ENCODE measurements around the gene ZG16B.
A peak's percentile ranks its signal among the peaks of the same experiment; 100 is the strongest.

The ZG16B gene

GRCh38 chr16:2803545-2804195 lies 26.4 kb upstream of the ZG16B start:
- H3K27ac ChIP-seq: no peak overlapping the region
- no peak overlapping the region for H3K4me3 ChIP-seq

GRCh38 chr16:2804728-2805127 lies 25.4 kb upstream of the ZG16B start:
- no peak overlapping the region for H3K27ac ChIP-seq

GRCh38 chr16:2806286-2806685 lies 23.8 kb upstream of the ZG16B start:
- H3K4me3 ChIP-seq: no peak overlapping the region
- no peak overlapping the region for H3K27ac ChIP-seq

More at GRCh38 chr16:2804728-2805127, 25.4 kb upstream of the ZG16B start:
- H3K4me3 ChIP-seq: no peak overlapping the region

- no peak overlapping the region for H3K27ac ChIP-seq
- no peak overlapping the region for H3K4me3 ChIP-seq
Measured at GRCh38 chr16:2808181-2808580, 21.9 kb upstream of the ZG16B start.

DNA sequence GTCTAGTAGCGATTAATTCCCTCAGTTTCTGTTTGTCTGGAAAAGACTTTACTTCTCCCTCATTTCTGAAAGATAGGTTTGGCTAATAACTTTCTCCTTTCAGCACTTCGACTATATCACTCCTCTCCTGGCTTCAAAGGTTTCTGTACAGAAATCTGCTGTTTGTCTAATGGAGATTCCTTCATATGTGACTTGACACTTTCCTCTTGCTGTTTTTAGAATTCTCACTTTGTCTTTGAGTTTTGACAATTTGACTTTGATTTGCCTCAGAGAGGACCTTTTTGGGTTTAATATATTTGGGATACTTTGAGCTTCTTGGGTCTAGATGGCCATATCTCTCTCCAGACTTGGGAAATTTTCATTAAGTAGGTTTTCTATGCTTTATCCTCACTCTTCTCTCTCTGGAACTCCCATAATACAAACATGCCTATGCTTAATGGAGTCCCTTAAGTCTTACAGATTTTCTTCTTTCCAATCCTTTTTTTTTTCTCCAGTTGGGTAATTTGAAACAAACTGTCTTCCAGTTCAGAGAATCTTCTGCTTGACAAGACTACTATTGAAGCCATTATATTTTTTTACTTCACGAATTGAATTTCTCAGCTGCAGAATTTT lies 20.8 kb upstream of the ZG16B start:
- Histone ChIP-seq H3K27ac (no peak overlapping the region), H3K4me3 (no peak overlapping the region)

DNA sequence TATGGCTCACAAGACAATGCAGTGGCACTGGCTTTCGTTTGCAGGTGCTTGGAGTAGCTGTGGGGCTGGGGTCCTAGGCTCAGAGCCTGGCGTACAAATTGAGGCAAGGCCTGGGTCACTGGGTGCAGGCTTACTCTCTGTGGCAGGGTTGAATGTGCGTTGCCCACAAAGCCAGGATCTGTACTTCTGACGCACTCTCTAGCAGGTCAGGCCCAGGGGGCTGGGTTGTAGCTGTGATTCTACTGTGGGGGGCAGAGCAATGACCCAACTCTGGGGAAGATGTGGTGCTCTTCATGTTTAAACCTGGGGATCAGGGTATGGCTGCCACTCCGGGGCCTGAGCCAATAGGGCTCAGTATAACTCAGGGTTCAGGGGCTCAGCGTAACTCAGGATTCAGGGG lies 19.5 kb upstream of the ZG16B start:
- H3K4me3 ChIP-seq: no peak overlapping the region

DNA sequence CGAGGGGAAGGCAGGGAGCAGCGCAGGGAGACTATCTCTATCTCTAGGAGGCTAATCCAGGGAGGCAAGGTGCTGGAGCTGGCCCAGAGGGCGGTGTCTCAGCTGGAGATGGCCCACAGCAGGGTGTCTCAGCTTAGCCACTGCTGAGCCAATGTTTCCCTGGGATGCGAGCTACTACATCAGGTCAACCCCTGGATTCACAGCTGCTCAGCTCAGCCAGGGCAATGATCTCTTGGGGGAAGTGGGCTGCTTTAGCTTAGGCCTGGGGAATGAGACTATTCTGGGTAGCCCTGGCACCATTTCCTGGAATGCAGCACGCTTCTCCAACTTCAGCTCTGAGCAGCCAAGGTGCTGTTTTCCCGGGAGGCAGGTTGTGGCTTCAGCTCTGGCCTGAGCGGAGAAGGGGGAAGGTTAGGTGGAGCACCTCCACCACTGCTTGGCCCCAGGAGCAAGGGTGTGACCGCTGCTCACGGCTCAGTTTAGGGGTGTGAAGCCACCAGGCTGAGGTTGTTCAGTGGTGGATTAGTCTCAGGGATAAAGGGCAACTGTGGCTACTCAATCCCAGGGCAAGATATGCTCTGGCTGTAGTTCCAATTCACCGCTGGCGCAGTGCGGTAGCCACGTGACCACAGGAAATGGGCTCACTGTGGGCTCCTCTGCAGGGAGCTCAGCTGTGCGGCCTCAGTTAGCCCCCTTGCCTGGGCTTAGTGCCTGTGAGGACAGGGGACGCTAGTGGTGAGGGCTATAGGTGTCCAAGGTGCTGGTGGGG lies 18.2 kb upstream of the ZG16B start:
- H3K27ac ChIP-seq: peak overlapping the region in 2 of 21 experiments; percentile 5 to 30
- H3K4me3 ChIP-seq: no peak overlapping the region

More for the DNA sequence above, 19.5 kb upstream of the ZG16B start:
- H3K27ac ChIP-seq: no peak overlapping the region

DNA sequence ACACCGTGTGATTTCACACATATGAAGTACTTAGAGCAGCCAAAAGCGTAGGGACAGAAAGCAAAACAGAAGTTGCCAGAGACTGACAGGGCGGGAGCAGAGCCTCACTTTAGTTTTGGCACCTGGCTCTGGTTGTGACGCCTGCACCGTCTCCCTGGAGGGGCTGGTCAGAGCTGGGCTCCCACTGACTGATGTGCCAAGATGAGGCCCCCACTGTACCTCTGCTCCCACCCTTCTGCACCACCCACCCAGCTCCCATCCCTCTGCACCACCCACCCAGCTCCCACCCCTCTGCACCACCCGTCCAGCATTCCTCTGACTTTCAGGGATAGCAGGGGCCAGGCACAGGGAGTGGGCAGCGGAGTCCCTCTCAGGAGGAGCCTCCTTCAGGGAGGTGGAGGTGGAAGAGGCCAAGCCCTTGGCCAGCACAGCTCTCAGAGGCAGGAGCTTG lies 16.3 kb upstream of the ZG16B start:
- no peak overlapping the region for H3K4me3 ChIP-seq
- no peak overlapping the region for H3K27ac ChIP-seq

DNA sequence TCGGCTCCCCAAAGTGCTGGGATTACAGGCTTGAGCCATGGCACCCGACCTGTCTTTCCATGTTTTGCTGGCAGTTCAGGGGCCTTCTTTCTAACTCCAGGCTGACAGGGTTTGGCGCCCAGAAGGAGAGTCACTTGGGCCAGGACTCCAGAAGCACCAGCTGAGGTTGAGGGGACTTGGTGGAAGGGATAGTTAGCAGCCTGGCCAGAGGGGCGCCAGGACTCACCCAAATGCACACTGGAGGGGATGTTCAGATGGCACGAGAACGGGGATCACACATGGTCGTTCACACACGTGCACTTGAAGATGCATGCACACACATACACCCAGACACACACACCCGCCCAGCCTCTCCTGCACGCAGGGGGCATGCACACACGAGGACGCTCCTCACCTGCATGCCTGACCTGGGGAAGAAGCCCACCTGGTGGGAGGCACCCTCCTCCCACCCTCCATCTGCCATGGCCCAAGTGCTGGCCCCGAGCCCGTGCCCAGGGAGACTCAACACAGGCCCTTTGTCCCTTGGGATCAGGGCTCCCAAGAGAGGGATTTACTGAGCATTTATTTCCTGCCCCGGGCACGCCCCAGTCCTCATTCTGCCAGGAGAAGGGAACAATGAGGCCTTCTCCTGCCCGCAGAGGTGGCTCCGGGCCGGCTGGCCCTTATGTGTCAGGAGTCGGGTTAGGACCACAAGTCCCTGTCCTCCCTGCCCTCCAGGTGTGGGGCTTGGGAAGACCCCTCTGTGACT lies 15.4 kb upstream of the ZG16B start:
- H3K4me3 ChIP-seq: no peak overlapping the region
- H3K27ac ChIP-seq: no peak overlapping the region

DNA sequence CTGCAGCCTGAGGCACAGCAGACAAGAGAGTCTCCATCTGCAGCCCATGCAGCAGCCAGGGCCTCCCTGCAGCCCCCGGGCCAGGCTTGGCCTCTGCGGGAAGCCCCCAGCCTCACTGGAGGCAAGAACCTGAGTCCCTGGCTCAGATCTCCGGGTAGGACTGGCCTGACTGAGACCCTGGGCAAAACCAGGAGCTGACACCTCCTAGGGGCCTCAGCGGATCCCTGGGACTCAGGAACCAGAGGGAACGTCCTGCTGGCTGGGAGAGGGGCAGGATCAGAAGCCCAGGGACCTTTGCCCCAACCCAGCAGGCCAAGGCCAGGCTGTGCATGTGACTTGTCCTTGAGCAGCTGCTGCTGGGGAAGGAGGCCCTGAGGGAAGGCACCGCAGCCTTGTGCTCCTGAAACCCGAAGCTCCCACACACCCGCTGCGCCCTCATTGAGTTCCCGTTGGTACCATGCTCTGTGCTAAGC lies 14.8 kb upstream of the ZG16B start:
- Histone ChIP-seq H3K4me3 (no peak overlapping the region), H3K27ac (no peak overlapping the region)

- H3K4me3 ChIP-seq: peak within 1 kb of the TSS in 3 of 7 experiments; percentile 2 to 7 (median 3)
- no peak within 1 kb of the TSS for H3K27ac ChIP-seq
Measured at GRCh38 chr16:2816751-2817339, 13.3 kb upstream of the ZG16B start, which contains the start of gene PRSS21. Gene PRSS21 (plus strand): TSS chr16:2817237. CDS start chr16:2817269, 32 bp downstream.

DNA sequence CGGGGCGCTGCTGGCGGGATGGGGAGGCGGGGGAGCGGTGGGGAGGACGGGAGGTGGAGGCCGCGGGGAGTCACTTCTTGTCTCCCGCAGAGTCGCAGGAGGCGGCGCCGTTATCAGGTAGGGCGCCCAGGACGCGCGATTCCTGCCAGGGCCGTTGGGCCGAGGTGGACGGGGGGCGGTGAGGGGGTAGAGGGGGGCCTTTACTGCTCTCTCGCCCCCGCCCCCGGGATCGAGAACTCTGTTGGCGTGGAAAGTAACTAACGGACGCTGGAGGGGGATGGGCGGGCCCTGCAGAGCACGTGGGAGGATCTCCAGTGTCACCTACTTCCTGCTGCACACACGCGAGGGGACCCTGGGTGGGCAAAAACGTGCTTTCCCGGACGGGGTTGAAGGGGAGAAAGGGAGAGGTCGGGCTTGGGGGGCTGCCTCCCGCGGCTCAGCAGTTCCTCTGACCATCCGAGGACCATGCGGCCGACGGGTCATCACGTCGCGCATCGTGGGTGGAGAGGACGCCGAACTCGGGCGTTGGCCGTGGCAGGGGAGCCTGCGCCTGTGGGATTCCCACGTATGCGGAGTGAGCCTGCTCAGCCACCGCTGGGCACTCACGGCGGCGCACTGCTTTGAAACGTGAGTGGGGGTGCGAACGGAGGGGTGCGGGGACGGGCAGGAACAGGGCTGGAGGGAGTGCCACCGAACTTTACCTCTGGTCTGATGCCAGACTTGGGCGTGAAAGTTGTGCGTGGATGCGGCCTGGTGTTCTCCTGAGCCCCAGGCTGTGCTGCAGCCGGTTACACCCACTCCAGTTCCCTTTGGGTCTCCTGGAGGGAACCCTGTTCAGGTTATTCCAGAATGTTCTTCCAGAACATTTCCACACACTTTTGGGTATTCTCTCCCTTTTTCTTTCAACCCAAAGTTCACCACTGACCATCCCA lies 12.5 kb upstream of the ZG16B start:
- Histone ChIP-seq H3K27ac (no peak overlapping the region), H3K4me3 (peak overlapping the region in 3 of 7 experiments; percentile 2 to 7 (median 3))

DNA sequence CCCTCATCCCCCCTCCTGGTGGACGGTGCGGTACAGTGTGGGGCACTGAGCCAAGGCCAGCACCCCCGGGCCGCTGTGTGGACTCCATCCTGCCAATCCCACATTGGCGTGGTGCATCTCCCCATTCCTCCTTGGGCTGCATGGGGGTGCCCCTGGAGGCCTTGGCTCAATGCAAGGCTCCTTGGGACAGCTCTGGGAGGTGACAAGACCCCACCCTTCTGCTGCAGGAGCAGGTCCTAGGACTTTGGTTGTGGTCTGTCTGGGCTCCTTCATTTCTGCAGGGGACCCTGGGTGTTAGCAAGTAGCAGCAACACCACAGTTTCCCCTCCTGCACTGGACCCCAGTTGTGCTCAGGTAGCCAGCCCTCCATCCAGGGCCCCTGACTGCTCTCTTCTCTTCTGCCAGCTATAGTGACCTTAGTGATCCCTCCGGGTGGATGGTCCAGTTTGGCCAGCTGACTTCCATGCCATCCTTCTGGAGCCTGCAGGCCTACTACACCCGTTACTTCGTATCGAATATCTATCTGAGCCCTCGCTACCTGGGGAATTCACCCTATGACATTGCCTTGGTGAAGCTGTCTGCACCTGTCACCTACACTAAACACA lies 11.7 kb upstream of the ZG16B start:
- H3K4me3 ChIP-seq: no peak overlapping the region

GRCh38 chr16:2819179-2819938 lies 10.7 kb upstream of the ZG16B start:
- Histone ChIP-seq H3K4me3 (no peak overlapping the region), H3K27ac (no peak overlapping the region)

More for the DNA sequence above, 11.7 kb upstream of the ZG16B start:
- no peak overlapping the region for H3K27ac ChIP-seq

GRCh38 chr16:2819939-2820835 lies 9.9 kb upstream of the ZG16B start:
- no peak overlapping the region for H3K27ac ChIP-seq
- H3K4me3 ChIP-seq: no peak overlapping the region

DNA sequence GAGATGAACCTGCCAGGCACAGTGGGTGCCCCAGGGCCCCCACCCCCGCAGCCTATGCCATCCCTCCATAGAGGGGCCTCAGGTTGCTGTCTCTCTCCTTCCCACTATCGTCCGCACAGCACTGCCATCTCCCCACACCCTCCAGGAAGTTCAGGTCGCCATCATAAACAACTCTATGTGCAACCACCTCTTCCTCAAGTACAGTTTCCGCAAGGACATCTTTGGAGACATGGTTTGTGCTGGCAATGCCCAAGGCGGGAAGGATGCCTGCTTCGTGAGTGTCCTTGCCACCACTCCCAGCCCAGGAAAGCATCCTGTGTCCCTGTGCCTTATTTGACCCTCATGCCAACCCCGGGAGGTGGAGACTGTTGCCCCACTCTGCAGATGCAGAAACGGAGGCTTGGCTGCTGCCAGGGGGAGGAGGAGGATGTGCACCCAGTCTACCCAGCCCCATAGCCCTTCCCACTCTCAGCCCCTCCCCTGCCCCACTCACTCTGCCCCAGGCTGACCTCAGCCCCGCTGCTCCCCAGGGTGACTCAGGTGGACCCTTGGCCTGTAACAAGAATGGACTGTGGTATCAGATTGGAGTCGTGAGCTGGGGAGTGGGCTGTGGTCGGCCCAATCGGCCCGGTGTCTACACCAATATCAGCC lies 9.1 kb upstream of the ZG16B start:
- Histone ChIP-seq H3K27ac (no peak overlapping the region), H3K4me3 (no peak overlapping the region)
